ENCODE results near the gene ANXA5. TPM values are rescaled to one million over a fixed set of nuclear protein-coding genes. Genes with fewer than 3 reads are reported as not detected.

The ANXA5 gene
- total RNA-seq, 1 donor from 2014 or later, result 105 TPM

DNA sequence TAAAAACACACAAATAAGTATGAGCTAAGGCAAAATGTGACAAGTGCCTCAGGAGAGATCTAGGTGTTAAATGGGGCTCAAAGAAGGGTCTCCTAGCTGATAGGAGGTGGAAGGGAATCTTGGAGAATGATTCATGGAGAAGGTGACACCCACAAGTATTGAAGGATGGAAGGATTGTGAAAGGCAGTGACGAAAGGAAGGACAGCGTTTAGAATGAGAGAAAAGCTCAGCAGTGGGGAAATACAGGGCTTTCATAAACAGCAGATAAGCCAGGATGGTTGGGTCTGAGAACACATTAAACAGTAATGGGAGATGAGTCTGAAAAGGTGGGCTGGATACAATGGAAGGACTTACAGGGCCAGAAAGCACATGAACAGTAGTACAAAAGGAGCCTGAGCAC, 11.5 kb downstream of the ANXA5 start:
- intact Hi-C loops (cut with micrococcal nuclease), result no loop called here

DNA sequence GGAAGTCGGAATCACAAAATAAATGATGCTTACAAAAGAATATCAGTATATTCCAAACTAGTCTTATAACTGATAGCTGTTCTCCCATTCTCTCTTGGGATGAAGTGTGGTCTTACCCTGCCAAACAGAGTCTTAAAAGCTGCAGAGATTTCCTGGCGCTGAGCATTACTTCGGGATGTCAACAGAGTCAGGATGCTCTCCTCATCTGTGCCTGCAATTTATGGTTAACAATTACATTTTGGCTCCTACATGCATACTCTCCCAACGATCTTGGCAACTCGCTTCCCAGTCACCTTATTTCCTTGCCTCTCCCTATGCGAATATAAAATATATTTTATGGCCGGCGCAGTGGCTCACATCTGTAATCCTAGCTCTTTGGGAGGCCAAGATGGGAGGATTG, 12.2 kb downstream of the ANXA5 start:
- no peaks in the 10 kb centered on the region for H3K9me3 Mint-ChIP-seq
- intact Hi-C loops (cut with micrococcal nuclease), result no loop called here
- H3K27me3 Mint-ChIP-seq (ENCODE audit: low read depth), result no peaks in the 10 kb centered on the region
- peaks cover 4% of the 10 kb centered on the region for H3K4me1 Mint-ChIP-seq (ENCODE audit: low read depth)
- no peak overlapping the region for H3K4me3 Mint-ChIP-seq (ENCODE audit: low read depth)
- no peak for DNase-seq (ENCODE audit: low spot score)
- H3K27ac Mint-ChIP-seq, result no peak overlapping the region
- H3K36me3 Mint-ChIP-seq (ENCODE audit: low read depth), result peaks cover 38% of the 10 kb centered on the region

More for the DNA sequence above, 11.5 kb downstream of the ANXA5 start:
- peak overlapping the region; percentile 0 for H3K27ac Mint-ChIP-seq
- no peaks in the 10 kb centered on the region for H3K27me3 Mint-ChIP-seq (ENCODE audit: low read depth)
- H3K4me3 Mint-ChIP-seq (ENCODE audit: low read depth), result no peak overlapping the region
- H3K36me3 Mint-ChIP-seq (ENCODE audit: low read depth), result peaks cover 33% of the 10 kb centered on the region
- peaks cover 4% of the 10 kb centered on the region for H3K4me1 Mint-ChIP-seq (ENCODE audit: low read depth)
- DNase-seq (ENCODE audit: low spot score), result no peak
- no peaks in the 10 kb centered on the region for H3K9me3 Mint-ChIP-seq

DNA sequence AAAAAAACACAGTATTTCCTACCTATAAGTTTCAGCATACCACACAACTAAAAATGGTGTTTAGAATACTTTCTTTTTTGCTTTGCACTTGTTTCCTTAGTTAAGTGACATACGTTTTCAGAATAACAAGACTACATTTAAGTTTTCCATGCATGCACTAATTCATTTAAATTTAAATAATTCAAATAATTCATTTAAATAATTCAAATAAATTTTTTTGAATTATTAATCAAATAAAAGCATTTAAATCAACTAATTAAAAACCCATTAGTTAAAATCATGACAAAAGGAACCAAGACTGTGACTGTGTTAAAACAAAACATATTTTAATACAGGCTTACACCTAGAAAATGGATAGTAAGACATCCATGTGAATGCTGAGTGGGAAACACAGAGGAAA, 12.8 kb downstream of the ANXA5 start:
- Mint-ChIP-seq H3K27me3 (ENCODE audit: low read depth) (no peaks in the 10 kb centered on the region), H3K9me3 (no peaks in the 10 kb centered on the region), H3K36me3 (ENCODE audit: low read depth) (peaks cover 43% of the 10 kb centered on the region), H3K27ac (no peak overlapping the region), H3K4me1 (ENCODE audit: low read depth) (peaks cover 4% of the 10 kb centered on the region), H3K4me3 (ENCODE audit: low read depth) (no peak overlapping the region)
- intact Hi-C loops (cut with micrococcal nuclease), result no loop called here
- DNase-seq (ENCODE audit: low spot score), result no peak

DNA sequence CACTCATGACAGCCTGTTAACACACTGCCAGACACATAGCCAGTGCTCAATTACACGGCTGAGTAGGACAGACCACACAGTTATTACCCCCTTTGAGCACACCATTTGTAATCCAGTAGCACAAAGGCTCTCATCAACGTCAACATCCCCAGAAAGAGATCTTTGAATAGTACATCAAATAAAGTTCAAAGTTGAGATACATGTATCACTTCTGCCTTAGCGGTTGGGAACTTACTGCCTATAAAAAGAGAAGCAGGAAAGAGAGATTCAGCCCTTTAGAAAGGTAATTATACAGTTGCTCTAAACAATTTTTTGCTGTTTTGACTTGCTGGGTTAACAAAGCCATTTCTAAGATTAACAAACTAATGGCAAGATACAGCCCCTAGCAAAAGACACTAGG, 16.2 kb downstream of the ANXA5 start:
- DNase-seq (ENCODE audit: low spot score), result no peak
- intact Hi-C loops (cut with micrococcal nuclease), result no loop called here
- Mint-ChIP-seq H3K9me3 (no peaks in the 10 kb centered on the region), H3K27me3 (ENCODE audit: low read depth) (no peaks in the 10 kb centered on the region), H3K4me1 (ENCODE audit: low read depth) (peaks cover 4% of the 10 kb centered on the region), H3K4me3 (ENCODE audit: low read depth) (no peak overlapping the region), H3K36me3 (ENCODE audit: low read depth) (peaks cover 56% of the 10 kb centered on the region), H3K27ac (no peak overlapping the region)

DNA sequence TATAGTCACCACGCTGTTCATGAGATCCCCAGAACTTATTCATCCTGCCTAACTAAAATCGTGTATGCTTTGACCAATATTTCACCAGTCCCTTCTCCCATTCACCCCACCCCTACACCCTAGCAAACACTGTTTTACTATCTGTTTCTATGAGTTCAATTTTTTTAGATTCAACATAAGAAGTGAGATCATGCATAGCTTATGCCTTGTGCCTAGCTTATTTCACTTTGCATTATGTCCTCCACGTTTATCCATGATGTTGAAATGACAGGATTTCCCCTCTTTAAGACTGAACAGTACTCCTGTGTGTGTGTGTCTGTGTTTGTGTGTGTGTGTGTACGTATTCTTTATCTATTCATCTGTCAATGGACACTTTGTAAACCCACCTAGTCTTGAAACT, 16.8 kb downstream of the ANXA5 start:
- no peak overlapping the region for H3K4me3 Mint-ChIP-seq (ENCODE audit: low read depth)
- H3K4me1 Mint-ChIP-seq (ENCODE audit: low read depth), result no peaks in the 10 kb centered on the region
- no peaks in the 10 kb centered on the region for H3K27me3 Mint-ChIP-seq (ENCODE audit: low read depth)
- intact Hi-C loops (cut with micrococcal nuclease), result no loop called here
- no peaks in the 10 kb centered on the region for H3K9me3 Mint-ChIP-seq
- no peak overlapping the region for H3K27ac Mint-ChIP-seq
- DNase-seq (ENCODE audit: low spot score), result no peak
- H3K36me3 Mint-ChIP-seq (ENCODE audit: low read depth), result peaks cover 50% of the 10 kb centered on the region

DNA sequence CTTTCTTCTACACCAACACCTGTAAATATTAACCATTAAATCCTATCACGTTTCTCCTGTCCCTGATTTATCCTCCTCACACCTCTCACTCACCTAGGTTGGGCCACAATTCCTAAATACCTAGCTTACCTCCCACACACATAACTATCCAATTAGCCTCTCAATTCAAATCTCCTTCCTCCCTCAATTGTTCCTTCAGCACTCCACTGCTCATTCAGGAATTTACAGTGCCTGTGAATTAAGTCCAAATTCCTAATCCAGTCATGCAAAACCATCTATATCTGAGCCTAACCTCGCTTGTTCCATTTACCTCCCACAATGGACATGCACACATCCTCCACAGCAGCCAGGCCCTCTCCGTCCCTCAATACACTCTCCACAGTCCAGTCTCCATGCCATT, 17.5 kb downstream of the ANXA5 start:
- peaks cover 45% of the 10 kb centered on the region for H3K36me3 Mint-ChIP-seq (ENCODE audit: low read depth)
- no peak for DNase-seq (ENCODE audit: low spot score)
- H3K27ac Mint-ChIP-seq, result no peak overlapping the region
- no peaks in the 10 kb centered on the region for H3K27me3 Mint-ChIP-seq (ENCODE audit: low read depth)
- H3K9me3 Mint-ChIP-seq, result no peaks in the 10 kb centered on the region
- H3K4me3 Mint-ChIP-seq (ENCODE audit: low read depth), result no peak overlapping the region
- H3K4me1 Mint-ChIP-seq (ENCODE audit: low read depth), result no peaks in the 10 kb centered on the region
- intact Hi-C loops (cut with micrococcal nuclease), result no loop called here

DNA sequence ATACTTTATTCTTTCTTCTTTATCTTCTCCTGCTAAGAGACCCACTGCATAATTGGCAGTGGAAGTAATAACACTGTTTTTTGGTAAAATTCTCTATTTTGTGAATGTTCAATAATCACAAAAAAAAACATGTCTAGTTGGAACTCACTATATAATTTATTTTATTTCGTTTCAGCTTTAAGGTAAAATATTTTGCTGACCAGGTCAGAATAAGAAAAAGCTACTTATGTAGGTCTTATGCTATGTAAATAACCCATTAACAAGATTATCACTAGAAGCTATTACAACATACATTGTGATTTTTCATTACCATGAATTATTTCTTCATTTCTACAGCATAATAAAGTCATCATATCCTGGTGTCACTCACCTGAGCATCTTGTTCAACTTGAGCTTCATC, 19.3 kb downstream of the ANXA5 start:
- Mint-ChIP-seq H3K4me1 (ENCODE audit: low read depth) (no peaks in the 10 kb centered on the region), H3K36me3 (ENCODE audit: low read depth) (peaks cover 45% of the 10 kb centered on the region), H3K27ac (no peak overlapping the region), H3K4me3 (ENCODE audit: low read depth) (no peak overlapping the region), H3K9me3 (no peaks in the 10 kb centered on the region), H3K27me3 (ENCODE audit: low read depth) (no peaks in the 10 kb centered on the region)
- no peak for DNase-seq (ENCODE audit: low spot score)
- intact Hi-C loops (cut with micrococcal nuclease), result no loop called here

DNA sequence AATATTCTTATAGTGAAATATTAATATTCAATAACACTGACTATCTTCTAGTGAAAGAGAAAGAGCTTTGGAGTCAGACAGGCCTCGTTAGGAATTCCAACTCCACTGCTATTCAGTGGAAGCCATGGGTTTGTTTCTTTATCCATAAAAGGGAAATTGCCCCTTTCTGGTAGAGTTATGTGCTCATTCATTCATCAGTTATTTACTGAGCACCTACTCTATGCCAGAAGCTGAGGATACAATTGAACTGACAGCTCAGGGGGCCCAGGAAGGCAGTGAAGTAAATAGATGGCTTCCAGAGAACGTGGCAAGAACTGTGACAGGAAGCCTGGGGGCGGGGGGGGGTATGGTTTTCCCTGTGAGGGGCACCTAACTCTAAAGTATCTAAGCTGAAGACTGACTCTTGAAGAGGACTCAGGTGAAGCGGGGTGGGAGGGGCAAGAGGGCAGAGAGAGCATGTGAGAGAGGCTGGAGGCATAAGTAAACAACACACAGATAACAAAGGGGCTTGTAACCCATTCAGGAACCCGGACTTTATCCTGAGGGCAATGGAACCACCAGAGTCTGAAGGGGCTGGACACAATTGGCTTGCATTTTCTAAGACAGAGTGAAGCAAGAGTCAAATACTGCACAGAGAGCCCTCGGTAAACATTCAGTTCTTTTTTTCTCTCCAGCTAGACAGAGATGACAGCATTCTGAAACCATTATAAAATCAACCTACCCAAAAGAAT, 20.3 kb downstream of the ANXA5 start:
- Mint-ChIP-seq H3K9me3 (no peaks in the 10 kb centered on the region), H3K27ac (no peak overlapping the region), H3K27me3 (ENCODE audit: low read depth) (no peaks in the 10 kb centered on the region), H3K36me3 (ENCODE audit: low read depth) (peaks cover 53% of the 10 kb centered on the region), H3K4me3 (ENCODE audit: low read depth) (no peak overlapping the region), H3K4me1 (ENCODE audit: low read depth) (no peaks in the 10 kb centered on the region)
- DNase-seq (ENCODE audit: low spot score), result no peak
- intact Hi-C loops (cut with micrococcal nuclease), result no loop called here

DNA sequence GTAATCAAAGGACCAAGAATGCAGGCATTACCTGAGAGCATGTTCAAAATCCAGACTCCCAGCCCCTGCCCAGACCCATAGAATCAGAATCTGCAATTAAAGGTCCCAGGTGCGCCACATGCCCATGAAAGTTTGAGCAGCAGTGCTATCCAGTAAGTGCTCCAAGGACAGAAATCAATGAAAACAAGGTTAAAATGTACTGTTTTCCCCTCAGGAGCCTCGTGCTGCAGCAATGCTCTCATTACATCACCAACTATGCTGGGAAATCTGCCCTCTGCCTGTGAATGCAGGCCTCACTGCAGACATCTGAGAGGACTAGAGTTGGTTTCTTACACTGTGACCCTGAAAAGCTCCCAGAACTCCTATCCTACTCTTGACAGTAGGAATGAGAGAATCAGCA, 21.1 kb downstream of the ANXA5 start:
- Mint-ChIP-seq H3K27ac (no peak overlapping the region), H3K36me3 (ENCODE audit: low read depth) (peaks cover 54% of the 10 kb centered on the region), H3K4me1 (ENCODE audit: low read depth) (no peaks in the 10 kb centered on the region), H3K9me3 (no peaks in the 10 kb centered on the region), H3K27me3 (ENCODE audit: low read depth) (no peaks in the 10 kb centered on the region), H3K4me3 (ENCODE audit: low read depth) (no peak overlapping the region)
- intact Hi-C loops (cut with micrococcal nuclease), result no loop called here
- DNase-seq (ENCODE audit: low spot score), result no peak

DNA sequence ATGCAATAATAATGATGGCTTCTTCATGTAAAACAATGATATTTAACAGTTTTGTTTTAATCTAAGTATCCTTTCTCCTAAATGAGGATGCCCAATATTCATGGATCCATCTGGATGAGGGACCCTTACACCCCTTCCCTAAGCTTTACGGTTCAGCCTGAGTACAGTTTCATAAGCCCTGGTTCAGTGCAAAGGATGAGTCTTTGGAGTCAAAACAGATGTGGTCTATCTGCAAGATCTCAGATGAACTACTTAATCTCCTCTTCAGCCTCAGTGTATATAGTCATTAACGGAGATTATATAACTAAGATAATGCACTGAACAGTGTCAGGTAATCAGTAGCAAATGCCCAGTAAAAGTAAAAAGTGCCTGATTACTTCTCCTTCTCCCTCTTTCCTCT, 22.1 kb downstream of the ANXA5 start:
- no peak for DNase-seq (ENCODE audit: low spot score)
- intact Hi-C loops (cut with micrococcal nuclease), result no loop called here
- Mint-ChIP-seq H3K4me3 (ENCODE audit: low read depth) (no peak overlapping the region), H3K27ac (no peak overlapping the region), H3K36me3 (ENCODE audit: low read depth) (peaks cover 53% of the 10 kb centered on the region), H3K4me1 (ENCODE audit: low read depth) (no peaks in the 10 kb centered on the region), H3K9me3 (no peaks in the 10 kb centered on the region), H3K27me3 (ENCODE audit: low read depth) (no peaks in the 10 kb centered on the region)

DNA sequence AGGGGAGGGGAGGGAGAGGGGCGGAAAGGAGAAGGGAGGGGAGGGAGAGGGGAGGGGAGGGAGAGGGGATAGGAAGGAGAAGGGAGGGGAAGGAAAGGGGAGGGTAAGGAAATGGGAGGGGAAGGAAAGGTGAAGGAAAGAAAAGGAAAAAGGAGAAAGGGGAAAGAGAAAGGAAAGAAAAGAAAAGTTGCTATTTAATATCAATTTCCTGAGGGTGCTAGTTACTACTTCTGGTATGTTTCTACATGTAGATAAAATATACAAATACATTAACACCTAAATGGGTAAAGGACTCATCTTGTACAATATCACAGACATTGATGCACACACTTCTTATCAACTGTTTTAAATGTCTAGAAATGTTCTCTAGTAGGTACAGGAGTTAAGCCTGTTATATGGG, 22.6 kb downstream of the ANXA5 start:
- intact Hi-C loops (cut with micrococcal nuclease), result no loop called here
- no peaks in the 10 kb centered on the region for H3K9me3 Mint-ChIP-seq
- H3K4me3 Mint-ChIP-seq (ENCODE audit: low read depth), result no peak overlapping the region
- H3K4me1 Mint-ChIP-seq (ENCODE audit: low read depth), result no peaks in the 10 kb centered on the region
- H3K27ac Mint-ChIP-seq, result no peak overlapping the region
- no peaks in the 10 kb centered on the region for H3K27me3 Mint-ChIP-seq (ENCODE audit: low read depth)
- H3K36me3 Mint-ChIP-seq (ENCODE audit: low read depth), result peaks cover 54% of the 10 kb centered on the region
- DNase-seq (ENCODE audit: low spot score), result no peak

DNA sequence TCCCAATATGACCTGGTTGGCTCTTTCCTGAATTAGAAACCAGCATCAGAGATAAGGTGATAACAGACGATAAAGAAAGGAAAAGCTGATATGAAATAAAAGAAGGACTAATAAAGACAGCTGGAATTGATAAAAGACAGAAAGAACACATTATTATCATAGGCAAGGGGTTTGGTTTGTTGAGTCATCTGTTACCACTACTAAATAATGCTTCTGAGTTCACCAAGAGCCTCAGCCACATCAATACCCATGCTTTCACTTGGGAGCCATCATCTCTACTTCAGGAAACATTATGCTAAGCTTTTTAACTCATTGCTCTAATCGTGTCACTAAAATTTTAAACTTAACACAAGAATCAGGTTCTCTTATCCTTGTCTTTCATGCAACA, 27.6 kb downstream of the ANXA5 start:
- no peaks in the 10 kb centered on the region for H3K27me3 Mint-ChIP-seq (ENCODE audit: low read depth)
- no peak overlapping the region for H3K4me3 Mint-ChIP-seq (ENCODE audit: low read depth)
- H3K27ac Mint-ChIP-seq, result no peak overlapping the region
- no peak for DNase-seq (ENCODE audit: low spot score)
- H3K4me1 Mint-ChIP-seq (ENCODE audit: low read depth), result no peaks in the 10 kb centered on the region
- peaks cover 59% of the 10 kb centered on the region for H3K36me3 Mint-ChIP-seq (ENCODE audit: low read depth)
- no peaks in the 10 kb centered on the region for H3K9me3 Mint-ChIP-seq
- intact Hi-C loops (cut with micrococcal nuclease), result no loop called here

DNA sequence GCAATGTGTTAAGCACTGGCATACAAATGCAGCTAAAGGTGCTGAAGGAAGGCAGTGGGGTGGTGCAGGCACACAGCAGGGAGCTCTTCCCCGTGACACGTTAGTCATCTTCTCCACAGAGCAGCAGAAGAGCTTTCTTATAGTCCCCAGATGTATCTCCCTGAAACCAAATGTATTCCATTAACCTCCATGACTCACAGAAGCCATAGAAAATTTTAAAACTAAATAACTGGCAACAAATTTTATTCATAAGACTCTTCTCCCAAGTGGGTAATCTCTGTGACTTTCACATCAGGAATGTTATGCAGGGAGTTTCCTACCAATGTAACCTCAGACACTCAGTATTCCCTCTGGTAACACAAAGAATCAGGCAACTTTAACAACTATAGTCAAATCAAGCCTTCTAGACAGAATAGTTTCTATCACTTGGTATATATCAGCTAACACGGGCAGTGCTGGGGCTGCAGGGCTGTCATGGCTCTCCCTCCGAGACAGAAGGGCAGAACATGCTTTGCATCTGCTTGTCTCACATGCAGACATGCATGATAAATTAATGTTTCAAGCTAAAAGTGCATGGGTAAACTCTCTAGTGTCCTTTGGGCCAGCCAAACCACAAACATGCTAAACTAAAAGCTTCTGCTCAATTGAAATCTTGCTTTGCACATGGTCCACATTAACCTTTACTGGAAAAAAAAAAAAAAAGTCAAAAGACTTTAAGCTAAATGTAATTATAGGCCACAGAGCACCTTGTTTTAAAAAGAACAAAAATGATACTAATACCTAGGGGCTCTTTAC, 28.2 kb downstream of the ANXA5 start:
- Mint-ChIP-seq H3K36me3 (ENCODE audit: low read depth) (peaks cover 60% of the 10 kb centered on the region), H3K4me1 (ENCODE audit: low read depth) (no peaks in the 10 kb centered on the region), H3K9me3 (no peaks in the 10 kb centered on the region), H3K27me3 (ENCODE audit: low read depth) (no peaks in the 10 kb centered on the region), H3K27ac (no peak overlapping the region), H3K4me3 (ENCODE audit: low read depth) (no peak overlapping the region)
- DNase-seq (ENCODE audit: low spot score), result no peak
- intact Hi-C loops (cut with micrococcal nuclease), result no loop called here

Measured in activated T-helper 2 cell treated with anti-CD3 and anti-CD28 coated beads, Interferon-gamma antibody, Interleukin-2, Interleukin-4, amounts not matched to agents 10 μg/mL and 5 μg/mL and 100 μg/mL, durations not matched to agents 14 hours and 24 hours and 36 hours (primary cell).